Measurements from ENCODE around the gene NIPBL.

Gene NIPBL

DNA sequence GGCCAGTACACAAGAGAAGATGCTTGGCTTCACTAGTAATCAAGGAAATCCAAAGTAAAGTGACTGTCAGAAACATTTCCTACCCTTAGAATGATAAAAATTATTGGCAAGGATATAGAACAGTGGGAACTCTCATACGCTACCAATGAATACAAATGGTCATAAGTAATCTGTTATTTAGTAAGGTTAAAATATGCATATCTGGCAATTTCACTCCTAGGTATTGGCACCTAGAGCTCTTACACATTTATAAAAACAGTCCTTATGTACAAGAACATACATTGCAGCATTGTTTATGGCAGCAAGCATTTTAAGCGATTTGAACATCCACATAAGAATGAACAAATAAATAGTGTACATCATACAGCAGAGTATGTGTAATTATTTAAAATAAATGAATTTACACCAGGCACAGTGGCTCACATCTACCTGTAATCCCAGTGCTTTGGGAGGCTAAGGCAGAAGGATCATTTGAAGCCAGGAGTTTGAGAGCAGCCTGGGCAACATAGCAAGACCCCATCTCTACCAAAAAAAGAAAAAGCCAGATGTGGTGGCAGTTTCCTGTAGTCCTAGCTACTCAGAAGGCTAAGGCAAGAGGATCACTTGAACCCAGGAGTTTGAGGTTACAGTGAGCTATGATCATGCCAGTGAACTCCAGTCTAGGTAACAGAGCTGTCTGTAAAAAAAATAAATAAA is 93.3 kb downstream of the NIPBL start:
- H2AFZ ChIP-seq (ENCODE audit: low read depth, low read length): no peak overlapping the region
- no peaks in the 10 kb centered on the region for H3K27me3 ChIP-seq (ENCODE audit: insufficient read depth, low read length, poor library complexity)
- H3K79me2 ChIP-seq (ENCODE audit: insufficient read depth, low read length): no peaks in the 10 kb centered on the region
- no peak overlapping the region for H3K4me2 ChIP-seq (ENCODE audit: insufficient read depth, low read length)
- H3K4me1 ChIP-seq (ENCODE audit: insufficient read depth, low read length): no peaks in the 10 kb centered on the region
- no peaks in the 10 kb centered on the region for H3K9me3 ChIP-seq (ENCODE audit: insufficient read depth, low read length, severe bottlenecking)
- no peak for ATAC-seq (ENCODE audit: insufficient read depth, low read depth)
- no peak for TF ChIP-seq EZH2 (IDR thresholded peaks at IDR 0.05; ENCODE audit: borderline replicate concordance, low read depth, low read length, severe bottlenecking)
- TF ChIP-seq, protein P1, sequence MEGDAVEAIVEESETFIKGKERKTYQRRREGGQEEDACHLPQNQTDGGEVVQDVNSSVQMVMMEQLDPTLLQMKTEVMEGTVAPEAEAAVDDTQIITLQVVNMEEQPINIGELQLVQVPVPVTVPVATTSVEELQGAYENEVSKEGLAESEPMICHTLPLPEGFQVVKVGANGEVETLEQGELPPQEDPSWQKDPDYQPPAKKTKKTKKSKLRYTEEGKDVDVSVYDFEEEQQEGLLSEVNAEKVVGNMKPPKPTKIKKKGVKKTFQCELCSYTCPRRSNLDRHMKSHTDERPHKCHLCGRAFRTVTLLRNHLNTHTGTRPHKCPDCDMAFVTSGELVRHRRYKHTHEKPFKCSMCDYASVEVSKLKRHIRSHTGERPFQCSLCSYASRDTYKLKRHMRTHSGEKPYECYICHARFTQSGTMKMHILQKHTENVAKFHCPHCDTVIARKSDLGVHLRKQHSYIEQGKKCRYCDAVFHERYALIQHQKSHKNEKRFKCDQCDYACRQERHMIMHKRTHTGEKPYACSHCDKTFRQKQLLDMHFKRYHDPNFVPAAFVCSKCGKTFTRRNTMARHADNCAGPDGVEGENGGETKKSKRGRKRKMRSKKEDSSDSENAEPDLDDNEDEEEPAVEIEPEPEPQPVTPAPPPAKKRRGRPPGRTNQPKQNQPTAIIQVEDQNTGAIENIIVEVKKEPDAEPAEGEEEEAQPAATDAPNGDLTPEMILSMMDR (IDR thresholded peaks at IDR 0.05; ENCODE audit: borderline replicate concordance, extremely low read depth, low read length, poor library complexity, severe bottlenecking): no peak
- H4K20me1 ChIP-seq (ENCODE audit: insufficient read depth, low read length): no peaks in the 10 kb centered on the region
- H3K9ac ChIP-seq (ENCODE audit: low read depth, low read length): no peak overlapping the region
- no peak overlapping the region for H3K4me3 ChIP-seq (ENCODE audit: low read depth in 1 of 2, low read length in 2 of 2)
- H3K36me3 ChIP-seq (ENCODE audit: insufficient read depth, low read length): peaks cover 77% of the 10 kb centered on the region
- no peak overlapping the region for H3K27ac ChIP-seq (ENCODE audit: low read length)
- DNase-seq: no peak

GRCh38 chr5:36978196-36978595 is 101.6 kb downstream of the NIPBL start:
- H3K79me2 ChIP-seq (ENCODE audit: insufficient read depth, low read length): peaks cover 69% of the 10 kb centered on the region
- DNase-seq (no peak), ATAC-seq (ENCODE audit: insufficient read depth, low read depth) (no peak)
- no peaks in the 10 kb centered on the region for H3K4me1 ChIP-seq (ENCODE audit: insufficient read depth, low read length)
- no peak overlapping the region for H3K4me2 ChIP-seq (ENCODE audit: insufficient read depth, low read length)
- H3K27ac ChIP-seq (ENCODE audit: low read length): no peak overlapping the region
- no peaks in the 10 kb centered on the region; the same call in 1 of the 2 replicates for H4K20me1 ChIP-seq (ENCODE audit: insufficient read depth, low read length)
- H3K36me3 ChIP-seq (ENCODE audit: insufficient read depth, low read length): peaks cover 57% of the 10 kb centered on the region
- TF ChIP-seq, protein P1 (IDR thresholded peaks at IDR 0.05; ENCODE audit: borderline replicate concordance, extremely low read depth, low read length, poor library complexity, severe bottlenecking): no peak
- no peak for TF ChIP-seq EZH2 (IDR thresholded peaks at IDR 0.05; ENCODE audit: borderline replicate concordance, low read depth, low read length, severe bottlenecking)
- H3K27me3 ChIP-seq (ENCODE audit: insufficient read depth, low read length, poor library complexity): no peaks in the 10 kb centered on the region
- H3K9ac ChIP-seq (ENCODE audit: low read depth, low read length): no peak overlapping the region
- no peak overlapping the region for H2AFZ ChIP-seq (ENCODE audit: low read depth, low read length)
- H3K4me3 ChIP-seq (ENCODE audit: low read depth in 1 of 2, low read length in 2 of 2): no peak overlapping the region
- peaks cover 6% of the 10 kb centered on the region for H3K9me3 ChIP-seq (ENCODE audit: insufficient read depth, low read length, severe bottlenecking)

GRCh38 chr5:36982146-36982545 is 105.6 kb downstream of the NIPBL start:
- Histone ChIP-seq H3K36me3 (ENCODE audit: insufficient read depth, low read length) (peaks cover 38% of the 10 kb centered on the region), H4K20me1 (ENCODE audit: insufficient read depth, low read length) (no peaks in the 10 kb centered on the region; the same call in 1 of the 2 replicates), H3K9ac (ENCODE audit: low read depth, low read length) (no peak overlapping the region), H3K9me3 (ENCODE audit: insufficient read depth, low read length, severe bottlenecking) (peaks cover 6% of the 10 kb centered on the region), H3K79me2 (ENCODE audit: insufficient read depth, low read length) (peaks cover 68% of the 10 kb centered on the region), H2AFZ (ENCODE audit: low read depth, low read length) (no peak overlapping the region), H3K27ac (ENCODE audit: low read length) (no peak overlapping the region), H3K4me2 (ENCODE audit: insufficient read depth, low read length) (no peak overlapping the region), H3K4me3 (ENCODE audit: low read depth in 1 of 2, low read length in 2 of 2) (no peak overlapping the region), H3K27me3 (ENCODE audit: insufficient read depth, low read length, poor library complexity) (no peaks in the 10 kb centered on the region), H3K4me1 (ENCODE audit: insufficient read depth, low read length) (no peaks in the 10 kb centered on the region)
- TF ChIP-seq, protein P1 (IDR thresholded peaks at IDR 0.05; ENCODE audit: borderline replicate concordance, extremely low read depth, low read length, poor library complexity, severe bottlenecking): no peak
- no peak for TF ChIP-seq EZH2 (IDR thresholded peaks at IDR 0.05; ENCODE audit: borderline replicate concordance, low read depth, low read length, severe bottlenecking)
- DNase-seq (no peak), ATAC-seq (ENCODE audit: insufficient read depth, low read depth) (no peak)
